Lower leg skin (tissue), 4 donors: ENCODE data around the gene SELENON. TPM values are rescaled to one million over a fixed set of nuclear protein-coding genes. Genes with fewer than 3 reads are reported as not detected.

Source experiments
- DNase-seq, 2 donors: peaks; one replicate each; pipeline ENCODE4 v3.0.0-alpha.2; 2019; ENCODE audit warnings: low spot score in 2 of 2
- H3K4me3 ChIP-seq: fragments of 200-600 bp; sonication (generic); 2 replicates; pipeline ENCODE4 v1.5.1; 2017; ENCODE audit warnings: mild to moderate bottlenecking, low read depth; ENCODE audit not compliant: poor library complexity, severe bottlenecking
- POLR2A ChIP-seq, 2 donors: fragments of 450-650 bp; IDR thresholded peaks; one replicate each; pipeline ENCODE4 v1.6.1; 2016 to 2017; ENCODE audit warnings: antibody characterized with exemption in 2 of 2, mild to moderate bottlenecking in 1 of 2, moderate library complexity in 1 of 2
- WGBS, 2 donors: methylation state at CpG; one replicate each; pipeline ENCODE4 v1.1.5; 2018; 5-methylcytosine and 5-hydroxymethylcytosine counted together
- intact Hi-C: fragments of 100-400 bp; cut with DNase I; formaldehyde crosslinking; loops from one replicate; pipeline ENCODE4 v1.15.0; 2023; ENCODE audit warnings: low total_unique reads
- total RNA-seq, 4 donors: library from RNA; depleted of rRNA; stranded (reverse); fragments of >200 nt; gene quantifications; one replicate each; pipeline ENCODE4 v1.1.0, GENCODE V29; 2016
- TF ChIP-seq, protein P1 (sequence below), 3 donors: fragments of 450-650 bp; IDR thresholded peaks; one replicate each; pipeline ENCODE4 v1.5.1; 2016; ENCODE audit warnings: antibody characterized with exemption in 3 of 3, mild to moderate bottlenecking in 3 of 3, moderate library complexity in 2 of 3

The SELENON gene
- total RNA-seq, 4 donors from 2014 or later = 14.9 to 24.5 (median 17.6) TPM

DNA sequence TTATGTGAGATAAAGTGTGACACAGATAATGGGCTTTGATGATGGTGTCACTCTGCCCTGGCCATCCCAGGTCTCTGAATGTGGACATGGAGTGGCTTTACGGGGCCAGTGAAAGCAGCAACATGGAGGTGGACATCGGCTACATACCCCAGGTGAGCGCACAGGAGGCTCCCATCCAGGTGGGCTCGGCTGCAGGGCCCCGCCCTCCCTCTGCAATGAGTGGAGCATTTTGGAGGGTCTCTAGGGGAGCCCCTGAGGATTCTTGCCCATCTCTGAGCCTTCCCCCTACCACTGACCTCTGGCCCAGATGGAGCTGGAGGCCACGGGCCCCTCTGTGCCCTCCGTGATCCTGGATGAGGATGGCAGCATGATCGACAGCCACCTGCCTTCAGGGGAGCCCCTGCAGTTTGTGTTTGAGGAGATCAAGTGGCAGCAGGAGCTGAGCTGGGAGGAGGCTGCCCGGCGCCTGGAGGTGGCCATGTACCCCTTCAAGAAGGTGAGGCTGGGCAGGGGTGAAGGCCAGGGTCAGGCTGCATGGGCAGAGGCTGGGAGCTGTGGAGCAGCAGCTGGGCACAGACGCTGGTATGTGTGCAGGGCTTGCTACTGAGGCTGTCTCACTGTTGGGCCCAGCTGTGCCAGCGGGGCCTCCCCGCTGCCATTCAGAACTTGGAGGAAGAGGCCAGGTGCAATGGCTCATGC is 11.5 kb downstream of the SELENON start:
- intact Hi-C loops = loop anchor here (5.0 to 10.0 kb wide), 2 partner anchors 57 to 204 kb away; no protein-coding TSS in a partner anchor
- TF ChIP-seq, protein P1, sequence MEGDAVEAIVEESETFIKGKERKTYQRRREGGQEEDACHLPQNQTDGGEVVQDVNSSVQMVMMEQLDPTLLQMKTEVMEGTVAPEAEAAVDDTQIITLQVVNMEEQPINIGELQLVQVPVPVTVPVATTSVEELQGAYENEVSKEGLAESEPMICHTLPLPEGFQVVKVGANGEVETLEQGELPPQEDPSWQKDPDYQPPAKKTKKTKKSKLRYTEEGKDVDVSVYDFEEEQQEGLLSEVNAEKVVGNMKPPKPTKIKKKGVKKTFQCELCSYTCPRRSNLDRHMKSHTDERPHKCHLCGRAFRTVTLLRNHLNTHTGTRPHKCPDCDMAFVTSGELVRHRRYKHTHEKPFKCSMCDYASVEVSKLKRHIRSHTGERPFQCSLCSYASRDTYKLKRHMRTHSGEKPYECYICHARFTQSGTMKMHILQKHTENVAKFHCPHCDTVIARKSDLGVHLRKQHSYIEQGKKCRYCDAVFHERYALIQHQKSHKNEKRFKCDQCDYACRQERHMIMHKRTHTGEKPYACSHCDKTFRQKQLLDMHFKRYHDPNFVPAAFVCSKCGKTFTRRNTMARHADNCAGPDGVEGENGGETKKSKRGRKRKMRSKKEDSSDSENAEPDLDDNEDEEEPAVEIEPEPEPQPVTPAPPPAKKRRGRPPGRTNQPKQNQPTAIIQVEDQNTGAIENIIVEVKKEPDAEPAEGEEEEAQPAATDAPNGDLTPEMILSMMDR (IDR thresholded peaks at IDR 0.05) = no peak
- no peak for TF ChIP-seq POLR2A (IDR thresholded peaks at IDR 0.05)
- peak in 1 of 2 donors; percentile 67 for DNase-seq
- WGBS, 2 donors = 91 to 93% methylated on average over 12 to 13 of the region's 13 CpGs
- H3K4me3 ChIP-seq = no peak overlapping the region

DNA sequence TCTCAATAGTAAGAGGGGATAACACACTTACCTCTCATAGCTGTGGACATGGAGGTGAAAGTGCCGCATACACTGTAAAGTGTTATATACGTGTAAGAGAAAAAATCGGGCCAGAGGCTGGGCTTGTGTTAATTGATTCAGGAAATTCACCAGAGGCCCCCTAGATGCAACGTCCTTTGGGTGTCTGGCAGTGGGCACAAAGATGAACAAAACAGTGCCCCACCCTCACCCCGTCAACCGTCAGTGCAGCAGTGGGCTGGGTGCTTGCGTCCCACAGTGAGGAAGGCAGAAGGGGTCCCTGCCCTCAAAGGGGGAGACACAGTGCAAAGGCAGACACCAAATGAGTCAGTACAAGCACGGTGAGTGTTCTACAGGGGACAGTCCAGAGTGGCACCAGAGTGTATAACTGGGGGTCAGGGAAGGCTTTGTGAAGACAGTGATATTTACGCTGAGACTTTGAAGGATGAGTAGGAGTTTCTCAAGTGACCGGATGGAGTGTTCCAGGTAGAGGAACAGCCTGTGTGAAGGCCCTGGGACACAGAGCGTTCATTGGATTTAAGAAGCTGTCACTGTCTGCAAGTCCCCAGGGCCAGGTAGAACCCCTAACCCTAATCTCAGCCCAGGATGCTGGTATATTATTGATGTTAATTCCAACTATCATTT is 13.2 kb downstream of the SELENON start:
- peak in 1 of 2 donors; percentile 70 for DNase-seq
- TF ChIP-seq POLR2A (IDR thresholded peaks at IDR 0.05) = no peak
- TF ChIP-seq, protein P1 (IDR thresholded peaks at IDR 0.05) = no peak
- H3K4me3 ChIP-seq = no peak overlapping the region
- intact Hi-C loops = loop anchor here (5.0 to 10.0 kb wide), 2 partner anchors 58 to 206 kb away; no protein-coding TSS in a partner anchor
- WGBS, 2 donors = 80 to 83% methylated on average over 11 of the region's 11 CpGs

DNA sequence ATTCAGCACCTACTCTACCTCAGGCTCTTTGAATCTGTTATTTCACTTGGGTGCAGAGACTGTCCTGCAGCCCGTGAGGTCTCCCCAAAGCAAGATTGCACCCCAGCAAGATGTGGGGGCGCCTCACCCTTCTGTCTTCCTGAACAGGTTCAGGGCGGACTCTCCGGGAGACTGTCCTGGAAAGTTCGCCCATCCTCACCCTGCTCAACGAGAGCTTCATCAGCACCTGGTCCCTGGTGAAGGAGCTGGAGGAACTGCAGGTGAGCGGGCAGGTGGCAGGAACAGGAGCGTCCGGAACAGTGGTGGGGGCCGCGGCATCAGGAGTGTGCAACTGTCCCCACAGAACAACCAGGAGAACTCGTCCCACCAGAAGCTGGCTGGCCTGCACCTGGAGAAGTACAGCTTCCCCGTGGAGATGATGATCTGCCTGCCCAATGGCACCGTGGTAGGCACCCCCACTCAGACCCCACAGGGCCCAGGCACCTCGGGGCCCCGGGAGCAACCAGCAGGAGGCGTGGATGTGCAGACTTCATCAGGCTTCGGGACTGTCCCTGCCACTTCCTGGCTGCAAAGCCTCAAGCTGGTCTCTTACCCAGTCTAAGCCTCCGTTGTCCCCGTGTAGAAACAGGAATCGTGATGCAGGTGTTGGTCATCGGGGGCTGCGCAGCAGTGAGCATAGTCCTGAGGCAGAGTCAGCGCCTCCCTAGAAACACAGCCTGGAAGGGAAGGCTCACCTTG is 13.9 kb downstream of the SELENON start:
- DNase-seq = peak in 1 of 2 donors; percentile 82
- 85 to 94% methylated on average over 19 to 24 of the region's 24 CpGs for WGBS, 2 donors
- intact Hi-C loops = loop anchor here (5.0 to 10.0 kb wide), 2 partner anchors 59 to 207 kb away; no protein-coding TSS in a partner anchor
- no peak overlapping the region for H3K4me3 ChIP-seq
- TF ChIP-seq, protein P1 (IDR thresholded peaks at IDR 0.05) = no peak
- TF ChIP-seq POLR2A (IDR thresholded peaks at IDR 0.05) = no peak

DNA sequence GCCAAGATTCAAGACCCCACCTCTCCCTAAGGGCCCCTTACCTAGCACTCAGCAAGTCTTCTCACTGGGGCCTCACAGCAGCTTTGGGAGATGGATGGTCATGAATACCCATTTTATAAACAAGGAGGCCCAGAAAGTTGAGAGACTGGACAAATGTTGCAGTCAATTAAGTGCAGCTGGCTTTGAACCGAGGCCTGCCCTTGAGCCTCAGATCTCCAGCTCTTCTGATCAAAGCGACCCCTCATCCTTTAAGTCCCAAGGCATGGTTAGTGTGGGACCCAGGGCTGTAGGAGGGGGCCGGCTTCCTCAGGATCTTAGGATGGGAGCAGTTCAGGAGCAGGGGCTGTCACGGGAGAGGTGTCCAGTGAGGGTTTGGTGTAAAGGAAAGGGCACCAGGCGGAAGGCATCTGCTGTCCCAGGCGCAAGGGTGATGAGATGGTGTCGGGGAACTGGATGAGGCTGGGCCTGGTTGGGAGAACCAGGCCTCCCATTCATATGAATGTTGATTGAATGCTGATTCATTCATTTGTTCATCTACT is 14.6 kb downstream of the SELENON start:
- TF ChIP-seq, protein P1 (IDR thresholded peaks at IDR 0.05) = no peak
- no peak for TF ChIP-seq POLR2A (IDR thresholded peaks at IDR 0.05)
- DNase-seq = peak in 1 of 2 donors; percentile 65
- intact Hi-C loops = loop anchor here (5.0 to 10.0 kb wide), 2 partner anchors 60 to 207 kb away; no protein-coding TSS in a partner anchor
- 89 to 92% methylated on average over 7 of the region's 7 CpGs for WGBS, 2 donors
- H3K4me3 ChIP-seq = no peak overlapping the region
